ENCODE results near the gene HIVEP3.

Gene HIVEP3

GRCh38 chr1:41471658-41472057 is 447.1 kb downstream of the HIVEP3 start:
- Histone ChIP-seq H3K36me3 (no peaks in the 10 kb centered on the region), H3K27ac (no peak overlapping the region), H3K4me1 (peaks cover 0 to 31% (median 21%) of the 10 kb centered on the region in 4 donors), H3K9me3 (no peaks in the 10 kb centered on the region), H3K27me3 (no peaks in the 10 kb centered on the region), H3K4me3 (no peak overlapping the region)
- DNase-seq, result no peak
- intact Hi-C loops (cut with DNase I; ENCODE audit: low total_unique reads), result no loop called here
- no peak for TF ChIP-seq CTCF (IDR thresholded peaks at IDR 0.05)

- Histone ChIP-seq H3K4me3 (no peak overlapping the region), H3K27ac (no peak overlapping the region), H3K36me3 (no peaks in the 10 kb centered on the region), H3K4me1 (peaks cover 0 to 11% (median 9%) of the 10 kb centered on the region in 4 donors), H3K9me3 (no peaks in the 10 kb centered on the region), H3K27me3 (peaks cover 0 to 3% of the 10 kb centered on the region in 2 donors)
- no peak for TF ChIP-seq CTCF (IDR thresholded peaks at IDR 0.05)
- DNase-seq, result no peak
- intact Hi-C loops (cut with DNase I; ENCODE audit: low total_unique reads), result no loop called here
Measured at GRCh38 chr1:41469706-41470105, 449.0 kb downstream of the HIVEP3 start.

DNA sequence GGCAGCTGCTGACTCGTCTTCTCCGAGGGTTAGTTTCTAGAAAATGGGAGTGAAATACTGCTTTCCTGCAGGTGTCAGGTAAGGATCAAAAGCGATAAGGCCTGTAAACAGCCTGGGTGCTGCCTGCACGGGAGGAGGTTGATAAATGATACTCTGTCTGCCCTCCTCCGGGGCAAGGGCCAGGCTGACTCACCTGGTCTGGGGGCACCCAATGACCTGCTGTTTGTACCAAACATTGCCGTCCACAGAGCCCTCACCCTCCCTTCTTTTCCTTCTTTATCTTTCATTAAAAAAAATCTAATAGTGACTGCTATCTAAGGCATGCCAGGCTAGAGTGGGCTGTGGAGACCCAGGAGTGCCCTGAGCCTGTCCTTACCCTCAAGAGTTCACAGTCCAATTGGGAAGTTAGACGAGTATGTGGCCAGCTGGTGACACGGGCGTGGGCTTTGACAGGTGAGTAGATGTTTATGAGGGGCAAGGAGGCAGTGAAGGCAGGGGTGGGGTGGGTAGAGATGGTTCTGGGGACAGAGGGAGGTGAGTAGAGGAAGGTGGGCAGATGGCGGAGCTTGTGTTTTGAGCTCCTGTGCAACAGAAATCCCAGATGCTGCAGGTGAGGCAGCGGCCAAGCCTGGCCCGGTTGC is 450.5 kb downstream of the HIVEP3 start:
- H3K27me3 ChIP-seq, result peaks cover 0 to 3% of the 10 kb centered on the region in 2 donors
- no peak for DNase-seq
- intact Hi-C loops (cut with DNase I; ENCODE audit: low total_unique reads), result no loop called here
- H3K4me1 ChIP-seq, result no peaks in the 10 kb centered on the region
- no peak overlapping the region for H3K27ac ChIP-seq
- no peak overlapping the region for H3K4me3 ChIP-seq
- H3K36me3 ChIP-seq, result no peaks in the 10 kb centered on the region
- no peak for TF ChIP-seq CTCF (IDR thresholded peaks at IDR 0.05)
- no peaks in the 10 kb centered on the region for H3K9me3 ChIP-seq

GRCh38 chr1:41467673-41468072 is 451.0 kb downstream of the HIVEP3 start:
- Histone ChIP-seq H3K36me3 (no peaks in the 10 kb centered on the region), H3K27me3 (peaks cover 0 to 3% of the 10 kb centered on the region in 2 donors), H3K9me3 (no peaks in the 10 kb centered on the region), H3K4me3 (no peak overlapping the region), H3K4me1 (no peaks in the 10 kb centered on the region), H3K27ac (no peak overlapping the region)
- intact Hi-C loops (cut with DNase I; ENCODE audit: low total_unique reads), result no loop called here
- TF ChIP-seq CTCF (IDR thresholded peaks at IDR 0.05), result no peak
- DNase-seq, result no peak

- no peak for DNase-seq
- H3K4me3 ChIP-seq, result no peak overlapping the region
- intact Hi-C loops (cut with DNase I; ENCODE audit: low total_unique reads), result no loop called here
- H3K27ac ChIP-seq, result no peak overlapping the region
- no peaks in the 10 kb centered on the region for H3K36me3 ChIP-seq
- H3K4me1 ChIP-seq, result peaks cover 0 to 3% (median 0%) of the 10 kb centered on the region in 4 donors
- TF ChIP-seq CTCF (IDR thresholded peaks at IDR 0.05), result no peak
- no peaks in the 10 kb centered on the region for H3K9me3 ChIP-seq
- H3K27me3 ChIP-seq, result peaks cover 0 to 3% of the 10 kb centered on the region in 2 donors
Measured at GRCh38 chr1:41466146-41466545, 452.6 kb downstream of the HIVEP3 start.

All from tibial artery (tissue), 4 donors.